ENCODE results near the gene KAT6B. TPM values are rescaled to one million over a fixed set of nuclear protein-coding genes. Genes with fewer than 3 reads are reported as not detected.

The KAT6B gene
- total RNA-seq, 1 experiment from 2014 or later = 21.8 TPM

DNA sequence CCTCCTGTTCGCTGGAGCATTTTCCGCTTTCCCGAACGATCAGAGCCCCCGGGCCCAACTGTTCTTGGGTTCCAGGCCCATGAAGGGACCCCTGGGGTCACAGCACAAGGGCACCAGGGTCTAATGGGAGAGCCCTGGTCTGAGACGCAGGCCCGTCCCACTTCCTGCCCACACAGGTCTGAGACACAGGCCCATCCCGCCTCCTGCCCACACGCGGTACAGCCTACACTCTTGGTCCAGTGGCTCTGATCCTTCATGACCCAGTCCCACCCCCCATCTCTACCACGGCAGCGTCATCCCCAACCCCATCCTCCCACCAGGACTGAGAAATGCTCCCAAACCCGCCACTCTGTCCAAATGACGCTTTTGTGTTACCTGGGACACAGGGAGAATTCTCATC lies 246.3 kb downstream of the KAT6B start:
- DNase-seq (ENCODE audit: low spot score) = no peak
- H3K27ac ChIP-seq (ENCODE audit: low read depth, low read length, poor library complexity, severe bottlenecking) = no peak overlapping the region
- CTCF ChIA-PET = no interaction called here
- H3K4me3 ChIP-seq (ENCODE audit: low read depth, low read length, poor library complexity, severe bottlenecking) = no peak overlapping the region
- H3K9me3 ChIP-seq (ENCODE audit: low read depth, low read length, poor library complexity, severe bottlenecking) = no peaks in the 10 kb centered on the region
- H3K27me3 ChIP-seq (replicated peaks; ENCODE audit: insufficient read depth, low read depth, low read length, poor library complexity) = no peaks in the 10 kb centered on the region
- intact Hi-C loops (cut with micrococcal nuclease; ENCODE audit: unreplicated experiment) = no loop called here
- no peaks in the 10 kb centered on the region for H3K36me3 ChIP-seq (ENCODE audit: insufficient read depth, low read length, poor library complexity, severe bottlenecking)
- no TSS peak for BruUV-seq (replicated peaks)
- TF ChIP-seq EZH2 (IDR thresholded peaks at IDR 0.05; ENCODE audit: borderline replicate concordance, low read depth, low read length, poor library complexity, severe bottlenecking) = no peak
- TF ChIP-seq, protein P1, sequence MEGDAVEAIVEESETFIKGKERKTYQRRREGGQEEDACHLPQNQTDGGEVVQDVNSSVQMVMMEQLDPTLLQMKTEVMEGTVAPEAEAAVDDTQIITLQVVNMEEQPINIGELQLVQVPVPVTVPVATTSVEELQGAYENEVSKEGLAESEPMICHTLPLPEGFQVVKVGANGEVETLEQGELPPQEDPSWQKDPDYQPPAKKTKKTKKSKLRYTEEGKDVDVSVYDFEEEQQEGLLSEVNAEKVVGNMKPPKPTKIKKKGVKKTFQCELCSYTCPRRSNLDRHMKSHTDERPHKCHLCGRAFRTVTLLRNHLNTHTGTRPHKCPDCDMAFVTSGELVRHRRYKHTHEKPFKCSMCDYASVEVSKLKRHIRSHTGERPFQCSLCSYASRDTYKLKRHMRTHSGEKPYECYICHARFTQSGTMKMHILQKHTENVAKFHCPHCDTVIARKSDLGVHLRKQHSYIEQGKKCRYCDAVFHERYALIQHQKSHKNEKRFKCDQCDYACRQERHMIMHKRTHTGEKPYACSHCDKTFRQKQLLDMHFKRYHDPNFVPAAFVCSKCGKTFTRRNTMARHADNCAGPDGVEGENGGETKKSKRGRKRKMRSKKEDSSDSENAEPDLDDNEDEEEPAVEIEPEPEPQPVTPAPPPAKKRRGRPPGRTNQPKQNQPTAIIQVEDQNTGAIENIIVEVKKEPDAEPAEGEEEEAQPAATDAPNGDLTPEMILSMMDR (conservative IDR thresholded peaks at IDR 0.05; ENCODE audit: low read depth, low read length) = no peak
- POLR2A ChIA-PET (ENCODE audit: low non-redundant PET) = no interaction called here
- peaks cover 9% of the 10 kb centered on the region for H3K4me1 ChIP-seq (ENCODE audit: insufficient read depth, low read length, poor library complexity, severe bottlenecking)

DNA sequence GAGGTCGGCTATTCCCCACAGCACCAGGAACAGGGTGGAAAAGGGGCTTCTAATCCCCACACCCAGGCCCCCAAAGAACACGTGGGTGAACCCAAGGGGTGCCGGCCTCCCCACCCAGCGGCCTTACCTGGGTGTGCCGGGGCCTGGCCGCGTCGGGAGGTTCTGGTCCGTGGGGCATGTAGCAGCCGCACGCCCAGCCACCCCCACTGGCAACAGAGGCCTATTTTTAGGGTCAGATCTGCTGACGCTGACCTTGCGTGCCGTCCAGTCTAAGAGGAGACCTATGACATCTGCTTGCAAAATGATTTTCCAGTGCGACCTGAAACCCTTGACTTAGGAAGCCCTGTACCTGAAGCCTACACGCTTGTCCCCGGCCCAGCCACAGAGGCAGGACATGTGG lies 247.0 kb downstream of the KAT6B start:
- no peak overlapping the region for H3K4me3 ChIP-seq (ENCODE audit: low read depth, low read length, poor library complexity, severe bottlenecking)
- no peaks in the 10 kb centered on the region for H3K9me3 ChIP-seq (ENCODE audit: low read depth, low read length, poor library complexity, severe bottlenecking)
- H3K36me3 ChIP-seq (ENCODE audit: insufficient read depth, low read length, poor library complexity, severe bottlenecking) = no peaks in the 10 kb centered on the region
- H3K4me1 ChIP-seq (ENCODE audit: insufficient read depth, low read length, poor library complexity, severe bottlenecking) = peaks cover 9% of the 10 kb centered on the region
- DNase-seq (ENCODE audit: low spot score) = no peak
- POLR2A ChIA-PET (ENCODE audit: low non-redundant PET) = no interaction called here
- CTCF ChIA-PET = no interaction called here
- intact Hi-C loops (cut with micrococcal nuclease; ENCODE audit: unreplicated experiment) = no loop called here
- H3K27ac ChIP-seq (ENCODE audit: low read depth, low read length, poor library complexity, severe bottlenecking) = no peak overlapping the region
- no peaks in the 10 kb centered on the region for H3K27me3 ChIP-seq (replicated peaks; ENCODE audit: insufficient read depth, low read depth, low read length, poor library complexity)
- BruUV-seq (replicated peaks) = no TSS peak
- TF ChIP-seq EZH2 (IDR thresholded peaks at IDR 0.05; ENCODE audit: borderline replicate concordance, low read depth, low read length, poor library complexity, severe bottlenecking) = no peak
- TF ChIP-seq, protein P1 (conservative IDR thresholded peaks at IDR 0.05; ENCODE audit: low read depth, low read length) = no peak

DNA sequence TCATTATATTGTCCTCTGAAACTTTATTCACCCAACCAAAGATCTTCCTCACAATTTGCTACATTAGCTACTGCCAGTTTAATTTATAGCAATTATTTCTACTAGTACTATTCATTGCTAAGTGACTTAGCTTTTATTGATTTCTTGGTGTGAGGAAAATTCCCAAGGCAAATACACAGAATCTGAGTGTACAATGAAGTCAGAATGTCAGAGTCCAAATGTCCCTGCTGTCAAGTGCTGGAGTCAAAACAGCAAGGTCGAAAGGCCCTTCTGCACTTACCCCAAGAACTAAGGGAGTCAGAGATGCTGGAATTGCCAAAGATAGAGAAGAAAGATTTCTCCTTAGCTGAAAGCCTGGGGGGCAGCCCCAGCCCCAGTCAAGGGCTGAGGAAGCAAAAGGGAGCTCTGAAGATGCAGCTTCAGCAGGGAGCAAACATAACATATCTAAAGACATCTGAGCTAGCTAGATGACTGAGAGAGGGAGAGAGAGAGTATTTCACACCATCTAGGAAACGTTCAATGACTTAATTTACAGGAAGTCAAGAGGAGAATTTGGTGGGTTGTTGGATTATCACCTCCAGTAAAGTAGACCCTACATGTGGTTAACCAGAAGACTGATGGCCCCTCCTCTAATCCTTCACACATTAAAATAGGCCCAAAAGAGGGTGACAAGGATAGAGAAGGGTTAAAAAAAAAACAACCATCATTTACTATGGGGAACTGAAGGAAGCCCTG lies 248.5 kb downstream of the KAT6B start:
- ChIA-PET POLR2A (ENCODE audit: low non-redundant PET) (interaction anchor here (0.5 kb wide), 1 partner anchor 10 kb away, joined by 4 read pairs; no protein-coding TSS in a partner anchor), CTCF (no interaction called here)
- Histone ChIP-seq H3K27me3 (replicated peaks; ENCODE audit: insufficient read depth, low read depth, low read length, poor library complexity) (no peaks in the 10 kb centered on the region), H3K4me1 (ENCODE audit: insufficient read depth, low read length, poor library complexity, severe bottlenecking) (peaks cover 9% of the 10 kb centered on the region), H3K9me3 (ENCODE audit: low read depth, low read length, poor library complexity, severe bottlenecking) (no peaks in the 10 kb centered on the region), H3K27ac (ENCODE audit: low read depth, low read length, poor library complexity, severe bottlenecking) (no peak overlapping the region), H3K36me3 (ENCODE audit: insufficient read depth, low read length, poor library complexity, severe bottlenecking) (no peaks in the 10 kb centered on the region), H3K4me3 (ENCODE audit: low read depth, low read length, poor library complexity, severe bottlenecking) (no peak overlapping the region)
- no TSS peak for BruUV-seq (replicated peaks)
- TF ChIP-seq, protein P1 (conservative IDR thresholded peaks at IDR 0.05; ENCODE audit: low read depth, low read length) = no peak
- no peak for TF ChIP-seq EZH2 (IDR thresholded peaks at IDR 0.05; ENCODE audit: borderline replicate concordance, low read depth, low read length, poor library complexity, severe bottlenecking)
- no peak for DNase-seq (ENCODE audit: low spot score)
- intact Hi-C loops (cut with micrococcal nuclease; ENCODE audit: unreplicated experiment) = no loop called here

Measured in A673 (cell line).